SU-DHL-6 (cell line): ENCODE results near the gene NPFFR2.
"Not testable (repeated sequence)": the region's sequence is repeated elsewhere in the genome, so short reads cannot be mapped to it uniquely, and the experiment has no call there.

Experiments used
- H2AFZ ChIP-seq: fragments of 200-600 bp; sonication (generic); 2 replicates; pipeline ENCODE4 v1.6.1; 2014; ENCODE audit warnings: low read depth, mild to moderate bottlenecking, moderate library complexity, mixed read lengths, antibody characterized with exemption, low read length; ENCODE audit not compliant: severe bottlenecking
- H3F3A ChIP-seq: fragments of 200-600 bp; shearing (Covaris generic); 2 replicates; pipeline ENCODE4 v1.6.0; 2016; ENCODE audit warnings: antibody characterized with exemption, mild to moderate bottlenecking; ENCODE audit not compliant: insufficient read depth
- H3K27ac ChIP-seq: fragments of 200-600 bp; sonication (generic); 2 replicates; pipeline ENCODE4 v1.5.1; 2016; ENCODE audit warnings: low read depth, mild to moderate bottlenecking, low read length, moderate library complexity, mixed read lengths
- H3K27me3 ChIP-seq: fragments of 200-600 bp; sonication (generic), shearing (Covaris generic); 2 replicates; pipeline ENCODE4 v1.6.0; 2014; ENCODE audit warnings: mild to moderate bottlenecking, low read length
- H3K36me3 ChIP-seq: fragments of 200-600 bp; sonication (generic); 2 replicates; pipeline ENCODE4 v1.6.1; 2014; ENCODE audit warnings: mild to moderate bottlenecking, low read length, mixed read lengths
- H3K4me2 ChIP-seq: fragments of 300-600, 200-600 bp; shearing (Covaris generic), sonication (generic); 2 replicates; pipeline ENCODE4 v1.6.0; 2014; ENCODE audit warnings: low read length, low read depth, mild to moderate bottlenecking; ENCODE audit not compliant: poor library complexity, severe bottlenecking
- H3K4me3 ChIP-seq: fragments of 200-600 bp; sonication (generic); 2 replicates; pipeline ENCODE4 v1.5.1; 2014; ENCODE audit warnings: antibody characterized with exemption, low read length, mild to moderate bottlenecking, mixed read lengths; ENCODE audit not compliant: insufficient read depth, poor library complexity, severe bottlenecking
- H3K79me2 ChIP-seq: fragments of 200-600 bp; sonication (generic); 2 replicates; pipeline ENCODE4 v1.6.1; 2014; ENCODE audit warnings: mild to moderate bottlenecking, low read length, moderate library complexity; ENCODE audit not compliant: insufficient read depth
- H3K9ac ChIP-seq: fragments of 200-600 bp; sonication (generic); 2 replicates; pipeline ENCODE4 v1.7.0; 2014; ENCODE audit warnings: mild to moderate bottlenecking, low read length
- H3K9me2 ChIP-seq: fragments of 200-600 bp; sonication (generic); replicated peaks from 2 replicates; pipeline ENCODE4 v1.6.1; 2014; ENCODE audit warnings: low read length; ENCODE audit not compliant: insufficient read depth
- H3K9me3 ChIP-seq: fragments of 200-600 bp; sonication (generic); 2 replicates; pipeline ENCODE4 v1.6.1; 2014; ENCODE audit warnings: low read length, mixed read lengths; ENCODE audit not compliant: insufficient read depth
- H4K20me1 ChIP-seq: fragments of 200-600 bp; sonication (generic); 2 replicates; pipeline ENCODE4 v1.6.1; 2014; ENCODE audit warnings: low read depth, mild to moderate bottlenecking, antibody characterized with exemption, low read length, moderate library complexity, mixed read lengths
- EZH2phosphoT487 ChIP-seq: fragments of 200-600 bp; sonication (generic), shearing (Covaris generic); conservative IDR thresholded peaks from 2 replicates; pipeline ENCODE4 v1.6.1; 2018; ENCODE audit warnings: mild to moderate bottlenecking, antibody characterized with exemption, low read length, moderate library complexity, mixed read lengths
- TF ChIP-seq, protein P1 (sequence below): fragments of 200-600 bp; sonication (generic); IDR thresholded peaks from one replicate; pipeline ENCODE4 v1.5.1; 2017; ENCODE audit warnings: antibody characterized with exemption, mild to moderate bottlenecking, low read length, moderate library complexity; ENCODE audit not compliant: insufficient read depth, poor library complexity, severe bottlenecking

NPFFR2 gene

DNA sequence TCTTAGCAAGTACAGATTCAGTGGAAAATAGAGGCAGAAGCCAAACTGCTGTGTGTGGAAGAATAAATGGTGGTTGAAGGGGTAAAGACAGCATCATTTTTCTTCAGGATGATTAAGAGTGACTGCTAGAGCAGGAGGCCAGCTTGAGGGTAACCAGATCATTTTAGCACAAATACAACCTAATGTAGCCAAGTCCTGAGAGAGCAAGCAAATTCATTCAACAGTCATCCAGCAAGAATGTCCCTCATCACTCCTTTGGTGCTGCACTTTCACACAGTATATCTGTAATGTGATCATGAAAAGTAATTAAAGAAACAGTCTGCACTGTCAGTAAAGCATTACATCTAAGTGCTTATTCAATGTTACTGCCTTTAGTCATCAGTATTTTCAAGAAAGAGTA, 44.8 kb downstream of the NPFFR2 start:
- Histone ChIP-seq H3K27me3 (no peaks in the 10 kb centered on the region), H3K9me3 (no peaks in the 10 kb centered on the region), H3K36me3 (no peaks in the 10 kb centered on the region), H3F3A (no peaks in the 10 kb centered on the region), H2AFZ (no peak overlapping the region), H3K9ac (no peak overlapping the region), H3K79me2 (no peaks in the 10 kb centered on the region), H3K27ac (no peak overlapping the region), H4K20me1 (no peaks in the 10 kb centered on the region), H3K9me2 (no peaks in the 10 kb centered on the region), H3K4me2 (no peak overlapping the region), H3K4me3 (no peak overlapping the region)
- TF ChIP-seq EZH2phosphoT487: no peak
- TF ChIP-seq, protein P1, sequence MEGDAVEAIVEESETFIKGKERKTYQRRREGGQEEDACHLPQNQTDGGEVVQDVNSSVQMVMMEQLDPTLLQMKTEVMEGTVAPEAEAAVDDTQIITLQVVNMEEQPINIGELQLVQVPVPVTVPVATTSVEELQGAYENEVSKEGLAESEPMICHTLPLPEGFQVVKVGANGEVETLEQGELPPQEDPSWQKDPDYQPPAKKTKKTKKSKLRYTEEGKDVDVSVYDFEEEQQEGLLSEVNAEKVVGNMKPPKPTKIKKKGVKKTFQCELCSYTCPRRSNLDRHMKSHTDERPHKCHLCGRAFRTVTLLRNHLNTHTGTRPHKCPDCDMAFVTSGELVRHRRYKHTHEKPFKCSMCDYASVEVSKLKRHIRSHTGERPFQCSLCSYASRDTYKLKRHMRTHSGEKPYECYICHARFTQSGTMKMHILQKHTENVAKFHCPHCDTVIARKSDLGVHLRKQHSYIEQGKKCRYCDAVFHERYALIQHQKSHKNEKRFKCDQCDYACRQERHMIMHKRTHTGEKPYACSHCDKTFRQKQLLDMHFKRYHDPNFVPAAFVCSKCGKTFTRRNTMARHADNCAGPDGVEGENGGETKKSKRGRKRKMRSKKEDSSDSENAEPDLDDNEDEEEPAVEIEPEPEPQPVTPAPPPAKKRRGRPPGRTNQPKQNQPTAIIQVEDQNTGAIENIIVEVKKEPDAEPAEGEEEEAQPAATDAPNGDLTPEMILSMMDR: no peak

DNA sequence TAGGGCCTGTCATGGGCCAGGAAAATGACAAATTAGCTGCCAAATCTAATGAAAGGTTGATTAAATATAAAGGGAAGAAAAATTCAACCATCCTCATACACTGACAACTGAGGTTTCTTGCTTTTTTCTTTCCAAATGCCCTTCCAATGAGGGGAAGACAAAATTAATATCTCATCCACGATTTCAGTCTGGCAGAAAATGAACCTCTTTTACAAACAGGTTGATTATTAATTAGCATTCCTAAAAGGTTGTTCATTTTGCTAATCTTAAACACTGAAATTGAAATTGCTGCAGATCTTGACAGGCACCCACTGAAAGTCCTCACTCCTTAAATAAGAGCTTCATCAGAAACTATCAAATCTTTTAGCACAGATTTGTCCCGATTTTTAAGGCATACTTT, 45.5 kb downstream of the NPFFR2 start:
- no peak overlapping the region for H3K27ac ChIP-seq
- no peaks in the 10 kb centered on the region for H3K9me3 ChIP-seq
- TF ChIP-seq, protein P1: no peak
- no peak for TF ChIP-seq EZH2phosphoT487
- no peak overlapping the region for H3K9ac ChIP-seq
- no peak overlapping the region for H3K4me2 ChIP-seq
- no peaks in the 10 kb centered on the region for H3K27me3 ChIP-seq
- no peaks in the 10 kb centered on the region for H4K20me1 ChIP-seq
- H3K9me2 ChIP-seq: no peaks in the 10 kb centered on the region
- no peak overlapping the region for H3K4me3 ChIP-seq
- H2AFZ ChIP-seq: no peak overlapping the region
- no peaks in the 10 kb centered on the region for H3K36me3 ChIP-seq
- no peaks in the 10 kb centered on the region for H3K79me2 ChIP-seq
- no peaks in the 10 kb centered on the region for H3F3A ChIP-seq

DNA sequence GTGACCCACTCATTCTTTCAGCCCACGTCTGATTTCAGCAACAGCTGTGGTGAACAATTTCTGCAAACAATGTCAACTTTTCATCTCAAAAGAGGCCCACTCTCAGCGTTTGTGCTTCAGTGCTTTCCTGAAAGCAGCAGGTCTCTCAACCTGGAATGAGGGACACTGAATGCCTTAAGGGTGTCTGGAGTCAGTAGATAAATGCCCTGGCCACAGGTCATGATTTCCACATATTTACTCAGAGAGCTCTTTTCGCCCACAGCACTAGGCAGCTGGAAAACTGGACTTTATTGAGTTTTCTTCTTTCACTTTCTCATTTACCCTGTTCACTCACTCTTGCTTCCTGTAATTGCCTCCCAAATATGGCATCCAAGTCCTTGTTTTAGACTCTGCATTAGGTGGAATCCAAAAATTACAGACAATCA, 52.8 kb downstream of the NPFFR2 start:
- TF ChIP-seq EZH2phosphoT487: no peak
- TF ChIP-seq, protein P1: no peak
- Histone ChIP-seq H3K4me2 (no peak overlapping the region), H3K36me3 (no peaks in the 10 kb centered on the region), H3K9me3 (no peaks in the 10 kb centered on the region), H3K9ac (no peak overlapping the region), H3K79me2 (no peaks in the 10 kb centered on the region), H2AFZ (no peak overlapping the region), H3K9me2 (no peaks in the 10 kb centered on the region), H3F3A (no peaks in the 10 kb centered on the region), H3K4me3 (no peak overlapping the region), H3K27me3 (no peaks in the 10 kb centered on the region), H4K20me1 (no peaks in the 10 kb centered on the region), H3K27ac (no peak overlapping the region)

DNA sequence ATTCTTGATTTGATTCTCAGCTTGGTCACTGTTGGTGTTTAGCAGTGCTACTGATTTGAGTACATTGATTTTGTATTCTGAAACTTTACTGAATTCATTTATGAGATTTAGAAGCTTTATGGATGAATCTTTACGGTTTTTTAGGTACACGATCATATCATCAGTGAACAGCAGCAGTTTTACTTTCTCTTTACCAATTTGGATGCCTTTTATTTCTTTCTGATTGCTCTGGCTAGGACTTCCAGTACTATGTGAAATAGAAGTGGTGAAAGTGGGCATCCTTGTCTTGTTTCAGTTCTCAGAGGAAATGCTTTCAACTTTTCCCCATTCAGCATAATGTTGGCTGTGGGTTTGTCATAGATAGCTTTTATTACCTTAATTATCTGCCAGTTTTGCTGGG, 58.8 kb downstream of the NPFFR2 start:
- H3F3A ChIP-seq, H3K27ac ChIP-seq, H2AFZ ChIP-seq, H3K36me3 ChIP-seq, H3K9ac ChIP-seq, H3K79me2 ChIP-seq, H3K4me2 ChIP-seq, H3K27me3 ChIP-seq, H3K9me3 ChIP-seq, H3K4me3 ChIP-seq, H3K9me2 ChIP-seq, H4K20me1 ChIP-seq: not testable (repeated sequence)
